Measurements from ENCODE around the gene KRTAP5-7.
"Not testable (repeated sequence)": the region's sequence is repeated elsewhere in the genome, so short reads cannot be mapped to it uniquely, and the experiment has no call there.

Gene KRTAP5-7

DNA sequence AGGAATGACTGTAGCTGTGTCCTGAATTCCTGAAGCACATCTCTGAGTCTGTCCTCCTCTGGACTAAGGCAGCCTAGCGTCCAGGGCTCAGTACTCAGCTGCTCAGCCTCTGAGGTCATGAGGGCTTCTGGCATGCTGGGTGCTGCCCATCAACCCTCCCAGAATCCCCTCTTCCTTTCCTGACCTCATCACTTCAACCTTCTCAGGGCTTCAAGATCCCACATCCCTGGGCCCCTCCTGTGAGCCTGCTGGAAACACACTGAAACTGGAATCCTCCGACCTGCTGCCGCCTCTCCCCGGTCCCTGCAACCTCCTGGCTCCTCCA lies 11.6 kb downstream of the KRTAP5-7 start:
- ChIA-PET POLR2A (no interaction called here), CTCF (no interaction called here)
- DNase-seq (ENCODE audit: low read depth, low spot score), result no peak
- TF ChIP-seq CTCF (IDR thresholded peaks at IDR 0.05; ENCODE audit: insufficient read depth, low read length, missing control alignments), result no peak
- H3K4me3 ChIP-seq (ENCODE audit: low read depth, low read length), result no peak overlapping the region

DNA sequence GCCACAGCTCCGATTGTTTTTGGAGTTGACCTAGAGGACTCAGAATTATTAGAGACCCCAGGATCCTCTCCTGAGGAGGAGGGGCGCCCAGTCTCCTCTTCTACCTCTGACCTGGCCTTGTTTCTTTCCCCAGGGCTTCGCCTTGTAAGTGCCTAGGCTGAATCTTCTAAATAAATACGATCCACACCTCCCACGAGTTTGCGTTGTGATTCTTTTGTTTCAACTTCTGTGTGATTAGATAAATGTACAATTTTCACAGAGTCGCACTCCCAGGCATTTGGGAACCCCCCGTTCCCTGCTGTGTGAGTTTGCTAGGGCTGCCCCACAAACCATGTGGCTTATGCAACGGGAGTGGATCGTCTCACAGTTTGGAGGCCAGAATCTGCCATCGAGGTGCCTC lies 11.9 kb downstream of the KRTAP5-7 start:
- CTCF ChIA-PET, result no interaction called here
- no peak for DNase-seq (ENCODE audit: low read depth, low spot score)
- no peak for TF ChIP-seq CTCF (IDR thresholded peaks at IDR 0.05; ENCODE audit: insufficient read depth, low read length, missing control alignments)
- H3K4me3 ChIP-seq (ENCODE audit: low read depth, low read length), result no peak overlapping the region
- POLR2A ChIA-PET, result no interaction called here

- CTCF ChIA-PET, result not testable (repeated sequence)
Observed at GRCh38 chr11:71539971-71540370, 12.9 kb downstream of the KRTAP5-7 start.

DNA sequence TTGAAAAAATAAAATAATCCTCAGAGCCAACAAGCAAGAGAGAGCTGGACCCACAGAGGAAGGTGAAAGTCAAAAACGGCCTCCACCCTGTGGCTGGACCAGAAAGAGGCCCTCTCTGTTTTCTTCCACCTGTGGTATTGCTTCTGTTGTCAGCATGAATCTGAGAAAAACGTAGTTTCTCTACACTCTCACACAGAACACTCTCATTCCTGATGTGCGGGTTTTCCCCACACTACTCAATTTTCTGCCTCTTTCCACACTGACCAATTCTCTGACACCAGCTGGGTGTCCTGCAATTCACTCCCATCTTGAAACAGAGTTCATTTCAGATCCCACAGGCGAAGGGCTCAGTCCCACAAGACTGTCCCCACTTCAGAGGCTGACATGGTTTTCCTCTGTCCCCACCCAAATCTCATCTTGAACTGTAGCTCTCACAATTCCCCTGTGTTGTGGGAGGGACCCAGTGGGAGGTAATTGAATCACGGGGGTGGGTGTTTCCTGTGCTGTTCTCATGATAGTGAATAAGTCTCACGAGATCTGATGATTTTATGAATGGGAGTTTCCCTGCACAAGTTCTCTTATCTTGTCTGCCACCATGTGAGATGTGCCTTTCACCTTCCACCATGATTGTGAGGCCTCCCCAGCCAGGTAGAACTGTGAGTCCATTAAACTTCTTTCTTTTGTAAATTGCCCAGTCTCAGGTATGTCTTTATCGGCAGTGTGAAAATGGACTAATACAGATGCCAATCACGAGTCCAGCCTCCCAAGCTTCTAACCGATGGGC lies 13.6 kb downstream of the KRTAP5-7 start:
- DNase-seq (ENCODE audit: low read depth, low spot score); CTCF ChIA-PET; POLR2A ChIA-PET; H3K4me3 ChIP-seq (ENCODE audit: low read depth, low read length): not testable (repeated sequence)

More at GRCh38 chr11:71539971-71540370, 12.9 kb downstream of the KRTAP5-7 start:
- H3K4me3 ChIP-seq (ENCODE audit: low read depth, low read length); DNase-seq (ENCODE audit: low read depth, low spot score); POLR2A ChIA-PET: not testable (repeated sequence)

- no peak for DNase-seq (ENCODE audit: low read depth, low spot score)
- H3K4me3 ChIP-seq (ENCODE audit: low read depth, low read length), result no peak overlapping the region
- CTCF ChIA-PET, result interaction anchor here (1.1 kb wide), 1 partner anchor 21 kb away, joined by 3 read pairs; no protein-coding TSS in a partner anchor
- POLR2A ChIA-PET, result no interaction called here
- TF ChIP-seq CTCF (IDR thresholded peaks at IDR 0.05; ENCODE audit: insufficient read depth, low read length, missing control alignments), result no peak
Observed at GRCh38 chr11:71542382-71542781, 15.3 kb downstream of the KRTAP5-7 start.

GRCh38 chr11:71542879-71543777 lies 16.1 kb downstream of the KRTAP5-7 start:
- no peak for TF ChIP-seq CTCF (IDR thresholded peaks at IDR 0.05; ENCODE audit: insufficient read depth, low read length, missing control alignments)
- ChIA-PET POLR2A (interaction anchor here (0.6 kb wide), 1 partner anchor 53 kb away, joined by 3 read pairs; no protein-coding TSS in a partner anchor), CTCF (interaction anchor here (1.1 kb wide), 1 partner anchor 20 kb away, joined by 3 read pairs; no protein-coding TSS in a partner anchor)
- no peak overlapping the region for H3K4me3 ChIP-seq (ENCODE audit: low read depth, low read length)
- no peak for DNase-seq (ENCODE audit: low read depth, low spot score)

- TF ChIP-seq CTCF (IDR thresholded peaks at IDR 0.05; ENCODE audit: insufficient read depth, low read length, missing control alignments), result no peak
- no peak overlapping the region for H3K4me3 ChIP-seq (ENCODE audit: low read depth, low read length)
- ChIA-PET CTCF (no interaction called here), POLR2A (no interaction called here)
- DNase-seq (ENCODE audit: low read depth, low spot score), result no peak
Observed at GRCh38 chr11:71543866-71544265, 16.8 kb downstream of the KRTAP5-7 start.
